ENCODE results near the gene ZNF354C. TPM values are rescaled to one million over a fixed set of nuclear protein-coding genes. Genes with fewer than 3 reads are reported as not detected.

The ZNF354C gene
- total RNA-seq, 1 experiment from 2014 or later: not detected

- intact Hi-C loops (cut with micrococcal nuclease; ENCODE audit: unreplicated experiment): no loop called here
- no peaks in the 10 kb centered on the region for H3K36me3 Mint-ChIP-seq (ENCODE audit: insufficient read depth, unreplicated experiment)
- peaks cover 7% of the 10 kb centered on the region; the same call in 1 of the 2 replicates for H3K9me3 ChIP-seq
- TF ChIP-seq CTCF (IDR thresholded peaks at IDR 0.05; ENCODE audit: insufficient read depth in 1 of 2, low read depth in 1 of 2, low read length in 1 of 2, severe bottlenecking in 1 of 2, unreplicated experiment in 1 of 2): no peak
- no peak for DNase-seq
- no peaks in the 10 kb centered on the region for H3K4me1 ChIP-seq
- peaks cover 55% of the 10 kb centered on the region for H3K9me3 Mint-ChIP-seq (ENCODE audit: unreplicated experiment)
- ChIA-PET POLR2A (no interaction called here), CTCF (no interaction called here)
- H3K27ac Mint-ChIP-seq (ENCODE audit: unreplicated experiment): no peak overlapping the region
- H3K4me3 ChIP-seq (ENCODE audit: low read depth, low read length): no peak overlapping the region
- no peaks in the 10 kb centered on the region for H3K27me3 Mint-ChIP-seq (ENCODE audit: insufficient read depth, unreplicated experiment)
- no TSS peak for BruUV-seq (replicated peaks)
- no peaks in the 10 kb centered on the region for H3K27me3 ChIP-seq (replicated peaks; ENCODE audit: control insufficient read depth, insufficient read depth, low read length)
- no peaks in the 10 kb centered on the region for H3K36me3 ChIP-seq (ENCODE audit: control insufficient read depth, insufficient read depth, low read length)
- no peak overlapping the region for H3K4me3 Mint-ChIP-seq (ENCODE audit: unreplicated experiment)
- H3K4me1 Mint-ChIP-seq (ENCODE audit: low read depth, unreplicated experiment): no peaks in the 10 kb centered on the region
Measured at GRCh38 chr5:179061025-179061424, 852 bp downstream of the ZNF354C start.

- intact Hi-C loops (cut with micrococcal nuclease; ENCODE audit: unreplicated experiment): no loop called here
- no peaks in the 10 kb centered on the region for H3K27me3 ChIP-seq (replicated peaks; ENCODE audit: control insufficient read depth, insufficient read depth, low read length)
- H3K4me1 ChIP-seq: no peaks in the 10 kb centered on the region
- H3K9me3 ChIP-seq: peaks cover 5% of the 10 kb centered on the region
- BruUV-seq (replicated peaks): no TSS peak
- no peaks in the 10 kb centered on the region for H3K4me1 Mint-ChIP-seq (ENCODE audit: low read depth, unreplicated experiment)
- no peaks in the 10 kb centered on the region for H3K36me3 ChIP-seq (ENCODE audit: control insufficient read depth, insufficient read depth, low read length)
- H3K9me3 Mint-ChIP-seq (ENCODE audit: unreplicated experiment): peaks cover 55% of the 10 kb centered on the region
- ChIA-PET CTCF (no interaction called here), POLR2A (no interaction called here)
- no peak for TF ChIP-seq CTCF (IDR thresholded peaks at IDR 0.05; ENCODE audit: insufficient read depth in 1 of 2, low read depth in 1 of 2, low read length in 1 of 2, severe bottlenecking in 1 of 2, unreplicated experiment in 1 of 2)
- H3K4me3 Mint-ChIP-seq (ENCODE audit: unreplicated experiment): no peak overlapping the region
- no peaks in the 10 kb centered on the region for H3K36me3 Mint-ChIP-seq (ENCODE audit: insufficient read depth, unreplicated experiment)
- DNase-seq: no peak
- H3K4me3 ChIP-seq (ENCODE audit: low read depth, low read length): no peak overlapping the region
- H3K27me3 Mint-ChIP-seq (ENCODE audit: insufficient read depth, unreplicated experiment): no peaks in the 10 kb centered on the region
- no peak overlapping the region for H3K27ac Mint-ChIP-seq (ENCODE audit: unreplicated experiment)
Measured at GRCh38 chr5:179065703-179066102, 5.5 kb downstream of the ZNF354C start.

GRCh38 chr5:179079165-179079987 is 19.2 kb downstream of the ZNF354C start:
- CTCF ChIA-PET: no interaction called here
- intact Hi-C loops (cut with micrococcal nuclease; ENCODE audit: unreplicated experiment): no loop called here

More at GRCh38 chr5:179079165-179079987, 19.2 kb downstream of the ZNF354C start:
- Histone ChIP-seq H3K27me3 (replicated peaks; ENCODE audit: control insufficient read depth, insufficient read depth, low read length) (no peaks in the 10 kb centered on the region), H3K4me3 (ENCODE audit: low read depth, low read length) (no peak overlapping the region), H3K9me3 (peaks cover 48% of the 10 kb centered on the region), H3K36me3 (ENCODE audit: control insufficient read depth, insufficient read depth, low read length) (no peaks in the 10 kb centered on the region), H3K4me1 (no peaks in the 10 kb centered on the region)
- Mint-ChIP-seq H3K36me3 (ENCODE audit: insufficient read depth, unreplicated experiment) (no peaks in the 10 kb centered on the region), H3K4me1 (ENCODE audit: low read depth, unreplicated experiment) (no peaks in the 10 kb centered on the region), H3K9me3 (ENCODE audit: unreplicated experiment) (peaks cover 64% of the 10 kb centered on the region), H3K4me3 (ENCODE audit: unreplicated experiment) (no peak overlapping the region), H3K27ac (ENCODE audit: unreplicated experiment) (no peak overlapping the region), H3K27me3 (ENCODE audit: insufficient read depth, unreplicated experiment) (no peaks in the 10 kb centered on the region)
- no peak for DNase-seq
- TF ChIP-seq CTCF (IDR thresholded peaks at IDR 0.05; ENCODE audit: insufficient read depth in 1 of 2, low read depth in 1 of 2, low read length in 1 of 2, severe bottlenecking in 1 of 2, unreplicated experiment in 1 of 2): no peak
- POLR2A ChIA-PET: no interaction called here
- BruUV-seq (replicated peaks): no TSS peak
